GM19324 (cell line): ENCODE data around the gene PTPRN2.

Source experiments
- ATAC-seq: cut with Tn5 transposase; IDR thresholded peaks from one replicate; pipeline ENCODE4 v1.9.1; 2021; ENCODE audit warnings: mild to moderate bottlenecking, moderate library complexity; ENCODE audit not compliant: unreplicated experiment, low FRiP score

The PTPRN2 gene

GRCh38 chr7:157758468-157759245 is 829.0 kb downstream of the PTPRN2 start:
- no peak for ATAC-seq

- ATAC-seq = no peak
Observed at GRCh38 chr7:157757776-157758467, 829.7 kb downstream of the PTPRN2 start.

- no peak for ATAC-seq
Observed at GRCh38 chr7:157757211-157757610, 830.4 kb downstream of the PTPRN2 start.

DNA sequence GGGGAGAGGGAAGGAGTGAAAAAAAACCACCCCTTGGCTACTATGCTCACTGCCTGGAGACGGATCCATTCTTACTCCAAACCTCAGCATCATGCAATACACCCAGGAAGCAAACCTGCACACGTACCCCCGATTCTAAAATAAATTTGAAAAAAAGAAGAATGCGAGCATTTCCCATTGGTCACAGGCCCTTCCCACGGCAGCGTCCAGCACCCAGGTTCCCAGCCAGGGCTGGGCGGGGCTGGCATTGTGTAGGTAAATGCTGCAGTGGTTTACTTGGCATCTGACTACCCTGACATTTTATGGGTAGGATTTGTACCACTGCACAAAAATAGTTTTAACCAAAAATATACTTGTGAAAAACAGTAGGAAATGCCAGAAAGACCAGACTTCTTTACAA is 831.9 kb downstream of the PTPRN2 start:
- no peak for ATAC-seq

GRCh38 chr7:157754416-157754790 is 833.2 kb downstream of the PTPRN2 start:
- ATAC-seq = no peak

DNA sequence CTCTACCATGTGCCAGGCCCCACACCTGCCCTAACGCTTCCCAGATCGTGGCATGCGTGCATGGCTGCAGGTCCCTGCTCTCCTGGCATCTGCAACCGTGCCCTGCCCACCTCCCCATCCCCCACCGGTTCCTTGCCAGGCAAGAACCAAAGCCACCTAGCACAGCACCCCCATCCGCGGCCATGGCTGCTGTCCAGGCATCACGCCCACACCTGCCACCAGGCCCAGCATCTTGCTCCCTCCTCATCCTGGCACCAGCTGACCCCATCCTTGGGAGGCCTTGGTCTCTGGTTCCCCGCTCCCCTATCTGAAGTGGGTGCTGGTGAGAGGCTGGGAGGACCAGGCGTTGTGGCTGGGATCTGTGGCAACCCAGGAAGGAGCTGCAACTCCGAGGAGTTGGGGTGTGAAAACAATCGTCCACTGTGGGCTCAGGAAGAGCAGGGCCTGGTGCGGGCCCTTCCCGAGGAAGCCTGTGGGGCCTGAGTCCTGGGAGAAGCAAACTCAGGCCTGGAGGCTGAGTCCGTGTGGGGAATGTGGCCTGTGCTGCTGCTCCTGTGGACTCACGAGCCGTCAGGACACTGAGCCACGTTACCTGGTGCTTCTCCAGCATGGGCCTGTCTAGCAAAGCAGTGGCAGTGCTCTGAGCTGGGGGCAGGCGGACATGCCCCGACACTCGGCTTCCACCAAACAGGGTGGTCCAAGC is 833.8 kb downstream of the PTPRN2 start:
- no peak for ATAC-seq

DNA sequence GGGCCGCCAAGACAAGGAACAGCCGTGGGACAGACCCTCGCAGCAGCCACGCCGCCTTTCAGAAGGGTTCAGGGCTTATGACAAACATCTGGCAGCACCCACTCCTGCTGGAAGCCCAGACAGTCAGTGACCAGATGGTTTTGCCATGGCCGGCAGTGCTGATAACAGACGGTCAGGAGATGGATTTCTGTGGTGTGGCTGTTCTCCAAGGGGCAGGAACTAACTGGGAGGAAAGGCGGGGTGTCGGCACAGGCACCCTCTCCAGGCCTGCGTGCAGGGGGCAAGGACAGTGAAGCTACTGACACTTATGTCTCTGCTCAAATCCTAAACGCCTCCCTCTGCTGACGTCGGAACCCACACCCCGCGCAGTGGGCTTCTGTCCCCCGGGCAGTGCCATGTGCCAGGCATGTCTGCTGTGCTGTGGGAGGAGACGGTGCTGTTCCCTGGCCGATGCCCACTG is 834.8 kb downstream of the PTPRN2 start:
- ATAC-seq = no peak

- ATAC-seq = no peak
Observed at GRCh38 chr7:157751951-157752673, 835.5 kb downstream of the PTPRN2 start.

DNA sequence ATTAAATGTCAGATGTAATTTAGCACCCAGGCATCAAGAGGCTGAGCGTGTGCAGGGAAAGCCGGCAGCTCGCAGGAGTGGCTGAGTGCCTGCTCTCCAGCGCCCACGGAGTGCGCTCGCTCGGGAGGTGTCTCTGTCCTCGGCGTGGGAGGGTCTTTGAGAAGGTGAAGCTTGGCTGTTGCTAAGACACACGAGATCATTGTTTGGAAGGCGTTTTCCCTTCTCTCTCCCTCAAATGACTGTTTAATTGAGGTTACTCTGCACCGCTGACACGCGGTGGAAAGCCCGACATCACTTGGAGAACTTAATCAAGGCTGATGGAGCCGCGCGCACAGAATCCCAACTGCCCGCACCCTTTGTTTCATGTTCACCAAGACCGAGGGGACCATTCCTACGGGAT is 836.2 kb downstream of the PTPRN2 start:
- ATAC-seq = no peak

DNA sequence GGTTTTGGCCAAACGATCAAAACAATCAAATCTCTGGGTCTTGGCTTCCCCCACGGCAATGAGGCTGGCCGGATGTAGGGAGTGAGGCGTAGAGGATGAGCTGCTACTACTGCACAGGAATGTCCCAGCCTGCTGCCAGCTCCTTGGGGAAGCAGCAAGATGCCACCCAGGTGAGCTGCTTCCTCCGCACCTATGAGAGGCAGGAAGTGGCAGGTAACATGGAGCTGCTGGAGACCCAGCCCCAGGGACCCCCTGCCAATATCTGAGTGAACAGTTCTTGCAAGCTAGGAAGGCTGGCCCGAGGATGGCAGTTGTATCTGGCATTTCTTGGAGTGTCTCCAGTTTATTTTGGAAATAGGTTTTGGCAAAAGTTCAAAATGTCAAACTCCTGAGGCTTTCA is 837.3 kb downstream of the PTPRN2 start:
- no peak for ATAC-seq

GRCh38 chr7:157745721-157746709 is 841.6 kb downstream of the PTPRN2 start:
- ATAC-seq = no peak

- ATAC-seq = no peak
Observed at GRCh38 chr7:157744786-157745601, 842.6 kb downstream of the PTPRN2 start.

- no peak for ATAC-seq
Observed at GRCh38 chr7:157743781-157744525, 843.7 kb downstream of the PTPRN2 start.

DNA sequence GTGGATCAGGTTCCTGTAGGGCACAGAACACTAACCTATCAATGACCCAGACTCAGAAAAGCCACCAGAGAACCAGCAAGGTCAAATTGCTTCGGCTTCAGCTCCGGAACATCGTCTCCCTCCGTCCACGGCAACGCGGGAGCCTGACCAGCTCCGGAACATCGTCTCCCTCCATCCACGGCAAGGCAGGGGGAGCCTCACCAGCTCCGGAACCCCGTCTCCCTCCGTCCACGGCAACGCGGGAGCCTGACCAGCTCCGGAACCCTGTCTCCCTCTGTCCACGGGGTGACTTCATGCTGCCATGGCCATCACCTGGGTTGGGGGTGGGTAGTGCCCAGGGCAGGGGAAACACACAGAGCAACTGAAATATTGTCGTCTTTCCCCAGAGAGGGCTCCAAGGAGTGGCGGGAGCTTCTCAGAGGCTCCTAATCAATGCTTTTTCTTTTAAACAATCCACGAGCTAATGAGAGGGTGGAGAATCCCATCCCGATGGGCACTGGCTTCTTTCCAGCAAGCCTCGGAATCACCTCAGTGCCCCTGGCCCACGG is 847.3 kb downstream of the PTPRN2 start:
- ATAC-seq = no peak

- no peak for ATAC-seq
Observed at GRCh38 chr7:157739650-157740049, 848.0 kb downstream of the PTPRN2 start.

DNA sequence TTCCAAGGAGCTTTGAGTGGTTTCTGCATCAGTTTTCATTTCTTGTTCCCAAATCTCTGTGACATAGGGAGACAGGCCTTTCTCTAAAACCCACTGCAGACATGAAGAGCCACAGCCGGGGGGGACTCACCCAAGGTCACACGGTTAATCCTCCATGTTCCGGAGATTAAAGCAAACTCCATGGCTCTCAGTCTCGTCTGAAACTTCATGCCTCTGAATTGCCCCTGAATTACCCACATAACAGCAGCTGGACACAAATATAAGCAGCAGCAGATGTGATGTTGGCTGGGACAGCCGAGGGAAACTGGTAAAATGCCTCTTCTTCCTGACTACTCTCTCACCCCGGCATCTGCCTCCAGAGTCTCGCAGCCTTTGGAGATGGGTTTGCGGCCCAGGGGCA is 848.6 kb downstream of the PTPRN2 start:
- no peak for ATAC-seq

GRCh38 chr7:157738066-157738460 is 849.6 kb downstream of the PTPRN2 start:
- ATAC-seq = no peak
